HG03378 (cell line): ENCODE data around the gene ZBED2.
A peak's percentile ranks its signal among the peaks of the same experiment; 100 is the strongest.
"Not testable (repeated sequence)": the region's sequence is repeated elsewhere in the genome, so short reads cannot be mapped to it uniquely, and the experiment has no call there.

ENCODE experiments used
- ATAC-seq: cut with Tn5 transposase; IDR thresholded peaks from one replicate; pipeline ENCODE4 v1.9.1; 2021; ENCODE audit warnings: mild to moderate bottlenecking, moderate library complexity; ENCODE audit not compliant: unreplicated experiment

ZBED2 gene

GRCh38 chr3:111595232-111595631 is at the start of gene ZBED2:
ZBED2 (minus strand) TSS chr3:111595346; CDS start chr3:111594201, 1,145 bp downstream.
- peak; percentile 61 for ATAC-seq

- ATAC-seq = no peak
Observed at GRCh38 chr3:111639316-111639715, 44.2 kb upstream of the ZBED2 start.

GRCh38 chr3:111636366-111636885 is 41.3 kb upstream of the ZBED2 start:
- ATAC-seq = no peak

- no peak for ATAC-seq
Observed at GRCh38 chr3:111635403-111635802, 40.3 kb upstream of the ZBED2 start.

- not testable (repeated sequence) for ATAC-seq
Observed at GRCh38 chr3:111630638-111631037, 35.5 kb upstream of the ZBED2 start.

- not testable (repeated sequence) for ATAC-seq
Observed at GRCh38 chr3:111629018-111629417, 33.9 kb upstream of the ZBED2 start.

GRCh38 chr3:111627092-111627491 is 31.9 kb upstream of the ZBED2 start:
- no peak for ATAC-seq

GRCh38 chr3:111621535-111621934 is 26.4 kb upstream of the ZBED2 start:
- ATAC-seq = no peak

- no peak for ATAC-seq
Observed at GRCh38 chr3:111619833-111620232, 24.7 kb upstream of the ZBED2 start.

GRCh38 chr3:111618945-111619344 is 23.8 kb upstream of the ZBED2 start:
- peak; percentile 36 for ATAC-seq

GRCh38 chr3:111617912-111618601 is 22.9 kb upstream of the ZBED2 start:
- no peak for ATAC-seq

- ATAC-seq = no peak
Observed at GRCh38 chr3:111617406-111617805, 22.3 kb upstream of the ZBED2 start.

GRCh38 chr3:111616417-111617105 is 21.4 kb upstream of the ZBED2 start:
- peak; percentile 78 for ATAC-seq

- ATAC-seq = no peak
Observed at GRCh38 chr3:111615880-111616279, 20.7 kb upstream of the ZBED2 start.

- ATAC-seq = no peak
Observed at GRCh38 chr3:111613294-111613693, 18.1 kb upstream of the ZBED2 start.

- peak; percentile 17 for ATAC-seq
Observed at GRCh38 chr3:111610612-111611054, 15.5 kb upstream of the ZBED2 start.

- ATAC-seq = peak; percentile 93
Observed at GRCh38 chr3:111610189-111610588, 15.0 kb upstream of the ZBED2 start.

GRCh38 chr3:111609700-111610099 is 14.6 kb upstream of the ZBED2 start:
- ATAC-seq = no peak

- ATAC-seq = no peak
Observed at GRCh38 chr3:111608383-111608782, 13.2 kb upstream of the ZBED2 start.

- ATAC-seq = no peak
Observed at GRCh38 chr3:111607240-111607920, 12.2 kb upstream of the ZBED2 start.

- ATAC-seq = no peak
Observed at GRCh38 chr3:111605493-111605892, 10.3 kb upstream of the ZBED2 start.

- no peak for ATAC-seq
Observed at GRCh38 chr3:111605018-111605417, 9.9 kb upstream of the ZBED2 start.
